Renal cortex interstitium (tissue), 15 donors: ENCODE measurements around the gene EEIG2. TPM values are rescaled to one million over a fixed set of nuclear protein-coding genes. Genes with fewer than 3 reads are reported as not detected.
"Not testable (repeated sequence)": the region's sequence is repeated elsewhere in the genome, so short reads cannot be mapped to it uniquely, and the experiment has no call there.

ENCODE experiments used
- DNase-seq, 11 donors: peaks; one replicate each; pipeline ENCODE4 v3.0.0-alpha.2; 2013; ENCODE audit warnings: low read depth in 9 of 11, low spot score in 4 of 11; ENCODE audit errors: extremely low read depth in 1 of 11
- long read RNA-seq, 16 experiments: transcript quantifications; one replicate each; lab custom pipeline, GENCODE V29; 2026
- polyA plus RNA-seq, 3 donors: library from polyadenylated mRNA; unstranded; fragments of 120-200 nt; gene quantifications; one replicate each; pipeline ENCODE4 v1.2.1, GENCODE V29; 2013; ENCODE audit not compliant: insufficient read length in 3 of 3

The EEIG2 gene
- 10 to 100 TPM; 15.7 to 18.3 (median 17.8) TPM for polyA plus RNA-seq
- long read RNA-seq, donor 1, full-length matches to known transcripts = 1 of 1 reads
- long read RNA-seq, donor 1, partial matches to known transcripts = 0 of 1 reads
- long read RNA-seq, donor 1, other reads (novel, unspliced or antisense) = 0 of 1 reads
- long read RNA-seq, donor 2, full-length matches to known transcripts = 1 of 1 reads
- long read RNA-seq, donor 2, partial matches to known transcripts = 0 of 1 reads
- long read RNA-seq, donor 2, other reads (novel, unspliced or antisense) = 0 of 1 reads
- long read RNA-seq, donor 3, full-length matches to known transcripts = 1 of 16 reads
- long read RNA-seq, donor 3, partial matches to known transcripts = 15 of 16 reads
- long read RNA-seq, donor 3, other reads (novel, unspliced or antisense) = 0 of 16 reads
- long read RNA-seq, donor 4, full-length matches to known transcripts = 1 of 1 reads
- long read RNA-seq, donor 4, partial matches to known transcripts = 0 of 1 reads
- long read RNA-seq, donor 4, other reads (novel, unspliced or antisense) = 0 of 1 reads
- long read RNA-seq, donor 5 = 0 reads
- long read RNA-seq, donor 6, full-length matches to known transcripts = 3 of 3 reads
- long read RNA-seq, donor 6, partial matches to known transcripts = 0 of 3 reads
- long read RNA-seq, donor 6, other reads (novel, unspliced or antisense) = 0 of 3 reads
- long read RNA-seq, donor 7, full-length matches to known transcripts = 1 of 1 reads
- long read RNA-seq, donor 7, partial matches to known transcripts = 0 of 1 reads
- long read RNA-seq, donor 7, other reads (novel, unspliced or antisense) = 0 of 1 reads
- long read RNA-seq, donor 8, full-length matches to known transcripts = 6 of 6 reads
- long read RNA-seq, donor 8, partial matches to known transcripts = 0 of 6 reads
- long read RNA-seq, donor 8, other reads (novel, unspliced or antisense) = 0 of 6 reads
- long read RNA-seq, donor 9, full-length matches to known transcripts = 2 of 2 reads
- long read RNA-seq, donor 9, partial matches to known transcripts = 0 of 2 reads
- long read RNA-seq, donor 9, other reads (novel, unspliced or antisense) = 0 of 2 reads
- long read RNA-seq, donor 10, full-length matches to known transcripts = 5 of 5 reads
- long read RNA-seq, donor 10, partial matches to known transcripts = 0 of 5 reads
- long read RNA-seq, donor 10, other reads (novel, unspliced or antisense) = 0 of 5 reads
- long read RNA-seq, donor 11, full-length matches to known transcripts = 3 of 3 reads
- long read RNA-seq, donor 11, partial matches to known transcripts = 0 of 3 reads
- long read RNA-seq, donor 11, other reads (novel, unspliced or antisense) = 0 of 3 reads
- long read RNA-seq, donor 12, full-length matches to known transcripts = 1 of 9 reads
- long read RNA-seq, donor 12, partial matches to known transcripts = 8 of 9 reads
- long read RNA-seq, donor 12, other reads (novel, unspliced or antisense) = 0 of 9 reads
- long read RNA-seq, donor 13, full-length matches to known transcripts = 6 of 6 reads
- long read RNA-seq, donor 13, partial matches to known transcripts = 0 of 6 reads
- long read RNA-seq, donor 13, other reads (novel, unspliced or antisense) = 0 of 6 reads
- long read RNA-seq, donor 14, full-length matches to known transcripts = 3 of 3 reads
- long read RNA-seq, donor 14, partial matches to known transcripts = 0 of 3 reads
- long read RNA-seq, donor 14, other reads (novel, unspliced or antisense) = 0 of 3 reads
- long read RNA-seq, donor 15, full-length matches to known transcripts = 2 of 2 reads
- long read RNA-seq, donor 15, partial matches to known transcripts = 0 of 2 reads
- long read RNA-seq, donor 15, other reads (novel, unspliced or antisense) = 0 of 2 reads
- long read RNA-seq, donor 16, full-length matches to known transcripts = 8 of 8 reads
- long read RNA-seq, donor 16, partial matches to known transcripts = 0 of 8 reads
- long read RNA-seq, donor 16, other reads (novel, unspliced or antisense) = 0 of 8 reads

- DNase-seq = peak; percentile 67 to 86 (median 82)
These were observed at the start of gene EEIG2 for GRCh38 chr1:108559215-108560186. TSS of gene EEIG2 (plus strand) at chr1:108560100. CDS start at chr1:108560429, 329 bp downstream.

DNA sequence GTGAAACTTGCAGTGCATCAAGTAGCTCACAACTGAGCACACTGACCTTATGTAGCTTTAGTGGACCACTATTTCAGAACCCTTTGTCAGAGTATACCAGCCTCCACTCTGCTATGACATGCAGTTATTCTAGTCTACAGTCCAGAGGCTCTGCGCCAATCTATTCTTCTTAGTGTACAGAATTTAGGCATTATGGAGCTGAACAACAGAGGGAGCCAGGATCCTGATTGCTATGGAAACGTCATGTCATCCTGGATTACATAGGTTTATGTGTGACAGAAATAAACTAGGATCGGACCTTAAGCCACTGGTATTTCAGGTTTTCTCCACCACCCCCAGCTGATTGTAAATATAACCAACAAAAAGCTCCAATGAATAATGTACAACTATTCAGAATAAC, 48.1 kb upstream of the EEIG2 start:
- DNase-seq = no peak

DNA sequence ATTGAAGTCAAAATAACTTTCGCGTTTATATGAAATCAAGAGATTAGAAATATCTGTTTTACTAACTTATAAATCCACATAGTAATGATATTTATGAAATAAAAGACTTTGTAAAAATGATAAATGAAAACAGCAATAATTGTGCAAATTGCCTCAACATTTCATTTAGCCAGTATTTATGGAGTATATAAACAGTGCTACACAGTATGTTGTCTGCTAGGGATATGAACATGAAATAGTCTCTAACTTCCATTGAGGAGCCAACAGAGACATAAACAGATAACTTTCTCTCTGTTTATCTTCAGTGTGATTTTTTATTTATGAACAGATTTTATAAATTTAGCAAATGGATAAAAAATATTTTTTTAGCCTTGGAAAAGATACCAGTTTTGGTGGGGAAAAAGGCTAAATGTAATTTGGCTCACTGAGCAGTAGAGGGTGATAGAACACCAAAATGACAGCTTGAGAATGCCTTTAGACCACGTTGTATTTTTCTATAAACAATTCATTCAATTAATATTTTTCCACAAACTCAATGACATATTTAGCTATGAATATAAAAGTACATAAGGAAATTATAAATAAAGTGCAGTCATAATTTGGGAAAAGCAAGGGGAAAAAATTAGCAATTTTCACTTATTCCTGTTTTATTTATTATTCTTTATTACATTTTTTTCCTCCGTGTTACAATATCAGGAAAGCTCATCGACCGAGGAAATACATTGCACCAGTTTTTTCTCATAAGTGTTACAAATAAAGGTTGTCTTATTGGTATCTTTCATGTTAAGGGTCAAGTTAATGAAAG, 47.5 kb upstream of the EEIG2 start:
- DNase-seq = peak in 2 of 11 donors; percentile 26 to 38

- no peak for DNase-seq
These were observed 46.9 kb upstream of the EEIG2 start for GRCh38 chr1:108513044-108513415.

DNA sequence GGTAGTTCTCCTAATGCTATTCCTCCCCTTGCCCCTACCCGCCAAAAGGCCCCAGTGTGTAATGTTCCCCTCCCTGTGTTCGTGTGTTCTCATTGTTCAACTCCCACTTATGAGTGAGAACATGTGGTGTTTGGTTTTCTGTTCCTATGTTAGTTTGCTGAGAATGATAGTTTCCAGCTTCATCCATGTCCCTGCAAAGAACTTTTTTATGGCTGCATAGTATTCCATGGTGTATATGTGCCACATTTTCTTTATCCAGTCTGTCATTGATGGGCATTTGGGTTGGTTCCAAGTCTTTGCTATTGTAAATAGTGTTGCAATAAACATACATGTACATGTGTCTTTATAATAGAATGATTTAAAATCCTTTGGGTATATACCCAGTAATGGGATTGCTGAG, 46.0 kb upstream of the EEIG2 start:
- not testable (repeated sequence) for DNase-seq

GRCh38 chr1:108517301-108517897, 42.5 kb upstream of the EEIG2 start:
- DNase-seq = not testable (repeated sequence)

- no peak for DNase-seq
These were observed 37.9 kb upstream of the EEIG2 start for GRCh38 chr1:108521990-108522393.

DNA sequence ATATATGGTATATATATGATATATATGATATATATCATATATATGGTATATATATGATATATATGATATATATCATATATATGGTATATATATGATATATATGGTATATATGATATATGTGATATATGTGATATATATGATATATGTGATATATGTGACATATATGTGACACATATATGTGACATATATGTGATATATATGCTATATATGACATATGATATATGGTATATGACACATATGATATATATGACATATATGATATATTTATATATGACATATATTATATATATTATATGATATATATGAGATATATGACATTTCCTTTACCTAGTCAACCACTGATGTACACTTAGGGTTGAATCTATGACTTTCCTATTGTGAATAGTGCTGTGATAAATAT, 36.1 kb upstream of the EEIG2 start:
- DNase-seq = no peak

DNA sequence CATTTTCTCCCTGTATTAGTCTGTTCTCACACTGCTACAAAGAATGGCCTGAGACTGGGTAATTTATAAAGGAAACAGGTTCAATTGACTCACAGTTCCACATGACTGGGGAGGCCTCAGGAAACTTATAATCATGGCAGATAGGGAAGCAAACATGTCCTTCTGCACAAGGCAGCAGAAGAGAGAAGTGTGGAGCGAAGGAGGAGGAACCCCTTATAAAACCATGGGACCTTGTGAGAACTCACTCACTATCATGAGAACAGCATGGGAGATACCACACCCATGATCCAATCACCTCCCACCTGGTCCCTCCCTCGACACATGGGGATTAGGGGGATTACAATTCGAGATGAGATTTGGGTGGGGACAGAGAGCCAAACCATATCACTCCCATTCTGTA, 35.2 kb upstream of the EEIG2 start:
- DNase-seq = no peak

DNA sequence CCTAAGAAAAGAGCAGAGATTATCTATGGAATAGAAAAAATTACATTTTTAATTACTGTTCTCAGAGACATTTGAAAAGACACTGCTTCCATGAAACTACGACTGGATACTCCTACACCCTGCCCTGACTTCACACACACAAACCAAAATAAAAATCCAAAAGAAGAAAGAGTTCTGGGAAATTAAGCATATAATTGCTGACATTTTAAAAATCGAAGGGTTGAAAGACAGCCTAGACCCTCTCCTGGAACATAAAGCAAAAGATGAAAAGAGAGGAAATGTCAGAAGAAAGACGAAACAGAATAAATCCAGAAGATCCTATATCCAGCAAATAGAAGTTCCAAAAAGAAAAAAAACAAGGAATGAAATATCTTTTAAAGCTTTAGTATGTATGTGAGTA, 32.8 kb upstream of the EEIG2 start:
- no peak for DNase-seq

GRCh38 chr1:108527837-108528236, 32.1 kb upstream of the EEIG2 start:
- no peak for DNase-seq

- no peak for DNase-seq
These were observed 28.5 kb upstream of the EEIG2 start for GRCh38 chr1:108531444-108531843.

GRCh38 chr1:108532730-108533129, 27.2 kb upstream of the EEIG2 start:
- no peak for DNase-seq

DNA sequence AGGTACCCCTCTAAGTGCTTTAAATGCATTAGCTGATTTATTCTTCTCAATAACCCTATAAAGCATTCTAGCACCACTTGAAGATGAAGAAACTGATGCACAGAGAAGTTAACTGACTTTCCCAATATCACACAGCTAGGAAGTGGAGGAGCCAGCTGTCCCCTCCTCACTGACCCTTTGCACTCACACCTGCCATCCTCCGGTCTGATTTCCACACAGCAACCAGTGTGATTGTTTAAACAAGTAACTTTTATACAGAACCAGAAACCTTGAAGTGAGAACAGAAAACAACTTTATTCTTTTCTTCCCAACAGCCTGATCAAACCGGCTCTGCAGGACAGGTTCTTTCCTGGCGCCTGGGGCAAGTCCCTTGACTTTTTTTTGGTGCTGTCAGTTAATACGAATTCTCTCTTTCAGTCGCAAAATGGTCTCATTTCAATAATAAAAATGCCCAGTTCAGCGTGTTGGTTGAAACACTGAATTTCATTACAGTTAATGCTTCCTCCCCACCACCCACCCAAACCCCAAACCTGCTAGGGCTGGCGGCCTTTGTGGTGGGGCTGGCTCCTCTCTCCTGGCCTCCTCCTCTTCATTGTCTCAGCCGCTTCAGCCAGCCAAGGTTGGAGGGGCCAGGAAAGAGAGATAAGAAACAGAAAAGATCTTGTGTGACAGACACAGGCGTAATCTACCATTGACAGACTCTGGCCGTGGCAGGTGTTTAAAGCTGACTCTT, 26.4 kb upstream of the EEIG2 start:
- no peak for DNase-seq

DNA sequence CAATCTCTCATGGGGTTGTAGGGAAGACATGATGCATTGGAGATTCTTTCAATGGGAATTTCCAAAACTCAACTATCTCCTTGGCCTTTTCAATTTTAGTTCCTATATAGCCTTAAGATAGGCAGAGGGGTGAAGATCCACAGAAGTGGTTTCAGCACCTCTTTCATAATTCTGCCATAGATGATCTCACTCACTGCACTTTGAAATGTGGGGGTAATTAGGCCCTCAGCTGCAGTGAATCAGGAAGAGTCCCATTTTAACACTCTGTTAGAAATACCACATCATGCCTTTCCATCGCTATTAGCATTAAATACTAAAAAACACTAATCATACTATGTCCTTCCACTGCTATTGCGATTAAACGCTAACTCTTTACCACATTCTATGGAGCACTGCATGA, 25.1 kb upstream of the EEIG2 start:
- no peak for DNase-seq
